Liver (tissue), 9 donors: ENCODE measurements around the gene BEX1. TPM values are rescaled to one million over a fixed set of nuclear protein-coding genes. Genes with fewer than 3 reads are reported as not detected.

ENCODE experiments used
- DNase-seq: peaks from one replicate; pipeline ENCODE4 v3.0.0-alpha.2; 2017; ENCODE audit warnings: low spot score
- H3K27ac ChIP-seq, 2 donors: one replicate each; pipeline ENCODE4 v1.7.0; 2013; ENCODE audit warnings: inconsistent platforms in 2 of 2, low read length in 2 of 2, control low read depth in 1 of 2, low read depth in 1 of 2, mild to moderate bottlenecking in 1 of 2
- H3K27me3 ChIP-seq, 4 donors: one replicate each; pipeline versions ENCODE4 v1.6.1 to v1.7.0; 2013; ENCODE audit warnings: low read length in 3 of 4, inconsistent platforms in 1 of 4, mild to moderate bottlenecking in 1 of 4, moderate library complexity in 1 of 4; ENCODE audit not compliant: control insufficient read depth in 4 of 4, insufficient read depth in 4 of 4
- H3K36me3 ChIP-seq, 4 donors: one replicate each; pipeline versions ENCODE4 v1.6.1 to v1.7.0; 2013; ENCODE audit warnings: low read length in 3 of 4, mild to moderate bottlenecking in 3 of 4, low read depth in 1 of 4, moderate library complexity in 1 of 4; ENCODE audit not compliant: control insufficient read depth in 4 of 4, insufficient read depth in 3 of 4
- H3K4me1 ChIP-seq, 4 donors: one replicate each; pipeline versions ENCODE4 v1.6.1 to v1.7.0; 2013; ENCODE audit warnings: low read length in 3 of 4, mild to moderate bottlenecking in 3 of 4, moderate library complexity in 1 of 4; ENCODE audit not compliant: control insufficient read depth in 4 of 4, insufficient read depth in 4 of 4
- H3K4me3 ChIP-seq, 3 donors: one replicate each; pipeline versions ENCODE4 v1.6.1 to v1.7.0; 2013; ENCODE audit warnings: low read length in 3 of 3, control low read depth in 1 of 3, low read depth in 1 of 3, mild to moderate bottlenecking in 1 of 3
- H3K9ac ChIP-seq, 2 donors: one replicate each; pipeline ENCODE4 v1.7.0; 2013; ENCODE audit warnings: low read length in 2 of 2, mild to moderate bottlenecking in 2 of 2, moderate library complexity in 2 of 2, control low read depth in 1 of 2, low read depth in 1 of 2
- H3K9me3 ChIP-seq, 4 donors: one replicate each; pipeline versions ENCODE4 v1.6.1 to v1.7.0; 2013; ENCODE audit warnings: low read length in 3 of 4; ENCODE audit not compliant: control insufficient read depth in 4 of 4
- EGR1 ChIP-seq, 2 donors: IDR thresholded peaks; 2 replicates each; pipeline ENCODE4 v1.6.1; 2016 to 2018; ENCODE audit warnings: antibody characterized with exemption in 2 of 2, low read depth in 2 of 2
- FOXA2 ChIP-seq: IDR thresholded peaks from 2 replicates; pipeline ENCODE4 v1.6.1; 2016; ENCODE audit warnings: antibody characterized with exemption
- GABPA ChIP-seq, 2 donors: IDR thresholded peaks in 1 of 2; conservative IDR thresholded peaks in 1 of 2; 2 replicates each; pipeline ENCODE4 v1.6.1; 2016; ENCODE audit warnings: antibody characterized with exemption in 2 of 2, mild to moderate bottlenecking in 1 of 2, moderate library complexity in 1 of 2
- HNF4A ChIP-seq, 2 donors: conservative IDR thresholded peaks; 2 replicates each; pipeline ENCODE4 v1.6.1; 2016; ENCODE audit warnings: antibody characterized with exemption in 2 of 2, mild to moderate bottlenecking in 2 of 2
- HNF4G ChIP-seq: IDR thresholded peaks from 2 replicates; pipeline ENCODE4 v1.6.1; 2016; ENCODE audit warnings: antibody characterized with exemption
- JUND ChIP-seq, 2 donors: IDR thresholded peaks; 2 replicates each; pipeline ENCODE4 v1.6.1; 2016; ENCODE audit warnings: antibody characterized with exemption in 2 of 2
- NR2F2 ChIP-seq: IDR thresholded peaks from 2 replicates; pipeline ENCODE4 v1.6.1; 2016; ENCODE audit warnings: antibody characterized with exemption
- RXRA ChIP-seq, 2 donors: IDR thresholded peaks; 2 replicates each; pipeline ENCODE4 v1.6.1; 2017 to 2018; ENCODE audit warnings: antibody characterized with exemption in 2 of 2, mild to moderate bottlenecking in 1 of 2
- SP1 ChIP-seq: IDR thresholded peaks from 2 replicates; pipeline ENCODE4 v1.6.1; 2018; ENCODE audit warnings: antibody characterized with exemption, mild to moderate bottlenecking
- YY1 ChIP-seq: IDR thresholded peaks from 2 replicates; pipeline ENCODE4 v1.6.1; 2016; ENCODE audit warnings: antibody characterized with exemption, mild to moderate bottlenecking
- WGBS: extraction: QIAGEN DNeasy Blood & Tissue Kit; methylation state at CpG from one replicate; pipeline ENCODE4 v1.1.7; 2013; 5-methylcytosine and 5-hydroxymethylcytosine counted together
- polyA plus RNA-seq, 2 donors: library from polyadenylated mRNA; stranded (reverse) in 1 of 2; unstranded in 1 of 2; fragments of 200-250 nt in 1 of 2; fragments of >200 nt in 1 of 2; fragmentation: Nextera tagmentation in 1 of 2; extraction: Ambion mirVana in 1 of 2; gene quantifications; one replicate each; pipeline versions ENCODE4 v1.2.1 to v1.2.3, GENCODE V29; 2013 to 2015
- total RNA-seq, 2 donors: library from RNA; depleted of rRNA; stranded (reverse); fragments of >200 nt; gene quantifications; one replicate each; pipeline ENCODE4 v1.2.3, GENCODE V29; 2014
- TF ChIP-seq, protein P1 (sequence below): IDR thresholded peaks from 2 replicates; pipeline ENCODE4 v1.6.1; 2016; ENCODE audit warnings: antibody characterized with exemption
- TF ChIP-seq, protein P2 (sequence below): fragments of 150-350 bp; IDR thresholded peaks from 2 replicates; pipeline ENCODE4 v1.5.1; 2017; ENCODE audit warnings: improper control_type of control experiment, low read depth, low read length; ENCODE audit not compliant: missing input control
- TF ChIP-seq, protein P3 (sequence below): IDR thresholded peaks from 2 replicates; pipeline ENCODE4 v1.6.1; 2016; ENCODE audit warnings: antibody characterized with exemption
- TF ChIP-seq, protein P4 (sequence below): IDR thresholded peaks from 2 replicates; pipeline ENCODE4 v1.6.1; 2016; ENCODE audit warnings: antibody characterized with exemption, mild to moderate bottlenecking
- donor health status: healthy.
- donor health status: healthy.
- donor health status: healthy.
- donor health status: healthy.
- donor health status: healthy.

The BEX1 gene
- total and polyA plus RNA-seq, 4 donors: 0.75 to 84.0 (median 3.1) TPM

DNA sequence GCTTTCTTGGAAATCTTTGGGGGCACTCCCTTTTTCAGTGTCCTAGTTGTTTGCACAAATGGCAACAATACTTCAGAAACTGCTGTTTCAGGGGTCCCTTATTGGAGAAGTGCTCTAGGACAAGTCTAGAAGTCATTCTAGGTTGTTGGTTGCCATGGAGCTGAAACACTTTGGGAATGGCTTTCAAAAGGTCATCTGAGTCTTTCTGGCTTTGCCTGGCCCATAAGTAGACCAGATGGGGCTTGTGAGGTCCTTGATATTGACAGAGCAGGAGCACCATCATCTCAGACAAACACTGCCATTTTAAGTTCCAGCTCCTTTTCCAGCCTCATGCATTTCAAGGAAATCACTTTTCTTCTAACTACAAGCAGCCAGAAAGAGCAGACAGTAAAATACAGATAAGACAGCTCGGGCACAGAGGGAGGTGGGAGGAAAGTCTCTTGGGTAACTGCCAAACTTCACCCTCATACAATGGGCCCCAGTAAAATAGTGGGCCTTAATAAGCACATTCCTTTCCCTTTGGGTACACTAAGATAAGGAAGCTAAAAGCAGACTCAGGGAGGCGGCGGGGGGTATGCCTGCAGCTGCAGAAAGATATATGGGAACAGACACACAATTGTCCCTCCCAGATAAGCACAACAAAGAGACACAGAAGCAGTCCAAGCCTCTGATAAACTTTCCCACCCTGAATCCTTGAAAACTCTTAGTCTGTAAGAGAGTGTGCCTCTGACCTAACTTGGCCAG lies 37.5 kb upstream of the BEX1 start:
- H3K36me3 ChIP-seq: no peaks in the 10 kb centered on the region
- no peak overlapping the region for H3K9ac ChIP-seq
- no peaks in the 10 kb centered on the region for H3K27me3 ChIP-seq
- H3K4me3 ChIP-seq: no peak overlapping the region
- H3K9me3 ChIP-seq: no peaks in the 10 kb centered on the region
- TF ChIP-seq GABPA (IDR thresholded peaks at IDR 0.05 in 1 of 2, conservative IDR thresholded peaks at IDR 0.05 in 1 of 2) (no peak), YY1 (no peak), NR2F2 (no peak), HNF4A (conservative IDR thresholded peaks at IDR 0.05) (no peak), EGR1 (IDR thresholded peaks at IDR 0.05; ENCODE audit: low read depth in 2 of 2) (no peak), JUND (IDR thresholded peaks at IDR 0.05) (no peak)
- TF ChIP-seq, protein P1, sequence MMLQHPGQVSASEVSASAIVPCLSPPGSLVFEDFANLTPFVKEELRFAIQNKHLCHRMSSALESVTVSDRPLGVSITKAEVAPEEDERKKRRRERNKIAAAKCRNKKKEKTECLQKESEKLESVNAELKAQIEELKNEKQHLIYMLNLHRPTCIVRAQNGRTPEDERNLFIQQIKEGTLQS: no peak
- TF ChIP-seq, protein P2, sequence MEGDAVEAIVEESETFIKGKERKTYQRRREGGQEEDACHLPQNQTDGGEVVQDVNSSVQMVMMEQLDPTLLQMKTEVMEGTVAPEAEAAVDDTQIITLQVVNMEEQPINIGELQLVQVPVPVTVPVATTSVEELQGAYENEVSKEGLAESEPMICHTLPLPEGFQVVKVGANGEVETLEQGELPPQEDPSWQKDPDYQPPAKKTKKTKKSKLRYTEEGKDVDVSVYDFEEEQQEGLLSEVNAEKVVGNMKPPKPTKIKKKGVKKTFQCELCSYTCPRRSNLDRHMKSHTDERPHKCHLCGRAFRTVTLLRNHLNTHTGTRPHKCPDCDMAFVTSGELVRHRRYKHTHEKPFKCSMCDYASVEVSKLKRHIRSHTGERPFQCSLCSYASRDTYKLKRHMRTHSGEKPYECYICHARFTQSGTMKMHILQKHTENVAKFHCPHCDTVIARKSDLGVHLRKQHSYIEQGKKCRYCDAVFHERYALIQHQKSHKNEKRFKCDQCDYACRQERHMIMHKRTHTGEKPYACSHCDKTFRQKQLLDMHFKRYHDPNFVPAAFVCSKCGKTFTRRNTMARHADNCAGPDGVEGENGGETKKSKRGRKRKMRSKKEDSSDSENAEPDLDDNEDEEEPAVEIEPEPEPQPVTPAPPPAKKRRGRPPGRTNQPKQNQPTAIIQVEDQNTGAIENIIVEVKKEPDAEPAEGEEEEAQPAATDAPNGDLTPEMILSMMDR: no peak
- H3K27ac ChIP-seq: no peak overlapping the region
- DNase-seq: no peak
- whole genome bisulfite sequencing: 62% methylated on average over 3 of the region's 3 CpGs
- no peaks in the 10 kb centered on the region for H3K4me1 ChIP-seq

DNA sequence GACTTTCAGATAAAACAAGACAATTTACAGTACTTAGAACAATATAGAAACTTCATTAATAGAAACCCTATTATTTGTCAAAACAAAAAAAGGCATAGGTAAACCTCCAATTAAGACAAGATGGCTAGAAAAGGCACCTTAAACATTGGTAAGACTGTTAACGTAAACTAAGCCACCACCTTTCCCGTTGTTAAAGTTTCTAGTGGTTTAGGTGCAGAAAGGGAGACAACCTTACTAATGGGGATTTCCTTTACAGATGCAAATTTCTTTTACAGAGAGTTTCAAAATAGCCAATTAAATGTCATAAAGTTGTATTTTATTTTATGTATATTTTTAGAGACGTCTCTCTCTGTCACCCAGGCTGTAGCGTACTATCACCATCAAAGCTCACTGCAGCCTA lies 36.5 kb upstream of the BEX1 start:
- Histone ChIP-seq H3K36me3 (no peaks in the 10 kb centered on the region), H3K27ac (no peak overlapping the region), H3K4me1 (no peaks in the 10 kb centered on the region), H3K9me3 (no peaks in the 10 kb centered on the region), H3K4me3 (no peak overlapping the region), H3K27me3 (no peaks in the 10 kb centered on the region), H3K9ac (no peak overlapping the region)
- WGBS: 90% methylated on average over 4 of the region's 4 CpGs
- DNase-seq: no peak
- TF ChIP-seq, protein P3, sequence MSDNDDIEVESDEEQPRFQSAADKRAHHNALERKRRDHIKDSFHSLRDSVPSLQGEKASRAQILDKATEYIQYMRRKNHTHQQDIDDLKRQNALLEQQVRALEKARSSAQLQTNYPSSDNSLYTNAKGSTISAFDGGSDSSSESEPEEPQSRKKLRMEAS: no peak
- no peak for TF ChIP-seq HNF4G
- TF ChIP-seq SP1: no peak
- TF ChIP-seq EGR1 (IDR thresholded peaks at IDR 0.05; ENCODE audit: low read depth in 2 of 2): no peak
- TF ChIP-seq NR2F2: no peak
- TF ChIP-seq HNF4A (conservative IDR thresholded peaks at IDR 0.05): no peak
- TF ChIP-seq, protein P1: no peak
- no peak for TF ChIP-seq FOXA2
- TF ChIP-seq RXRA (IDR thresholded peaks at IDR 0.05): no peak
- TF ChIP-seq GABPA (IDR thresholded peaks at IDR 0.05 in 1 of 2, conservative IDR thresholded peaks at IDR 0.05 in 1 of 2): no peak
- TF ChIP-seq, protein P2: no peak
- TF ChIP-seq, protein P4, sequence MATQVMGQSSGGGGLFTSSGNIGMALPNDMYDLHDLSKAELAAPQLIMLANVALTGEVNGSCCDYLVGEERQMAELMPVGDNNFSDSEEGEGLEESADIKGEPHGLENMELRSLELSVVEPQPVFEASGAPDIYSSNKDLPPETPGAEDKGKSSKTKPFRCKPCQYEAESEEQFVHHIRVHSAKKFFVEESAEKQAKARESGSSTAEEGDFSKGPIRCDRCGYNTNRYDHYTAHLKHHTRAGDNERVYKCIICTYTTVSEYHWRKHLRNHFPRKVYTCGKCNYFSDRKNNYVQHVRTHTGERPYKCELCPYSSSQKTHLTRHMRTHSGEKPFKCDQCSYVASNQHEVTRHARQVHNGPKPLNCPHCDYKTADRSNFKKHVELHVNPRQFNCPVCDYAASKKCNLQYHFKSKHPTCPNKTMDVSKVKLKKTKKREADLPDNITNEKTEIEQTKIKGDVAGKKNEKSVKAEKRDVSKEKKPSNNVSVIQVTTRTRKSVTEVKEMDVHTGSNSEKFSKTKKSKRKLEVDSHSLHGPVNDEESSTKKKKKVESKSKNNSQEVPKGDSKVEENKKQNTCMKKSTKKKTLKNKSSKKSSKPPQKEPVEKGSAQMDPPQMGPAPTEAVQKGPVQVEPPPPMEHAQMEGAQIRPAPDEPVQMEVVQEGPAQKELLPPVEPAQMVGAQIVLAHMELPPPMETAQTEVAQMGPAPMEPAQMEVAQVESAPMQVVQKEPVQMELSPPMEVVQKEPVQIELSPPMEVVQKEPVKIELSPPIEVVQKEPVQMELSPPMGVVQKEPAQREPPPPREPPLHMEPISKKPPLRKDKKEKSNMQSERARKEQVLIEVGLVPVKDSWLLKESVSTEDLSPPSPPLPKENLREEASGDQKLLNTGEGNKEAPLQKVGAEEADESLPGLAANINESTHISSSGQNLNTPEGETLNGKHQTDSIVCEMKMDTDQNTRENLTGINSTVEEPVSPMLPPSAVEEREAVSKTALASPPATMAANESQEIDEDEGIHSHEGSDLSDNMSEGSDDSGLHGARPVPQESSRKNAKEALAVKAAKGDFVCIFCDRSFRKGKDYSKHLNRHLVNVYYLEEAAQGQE: no peak
